ENCODE data around the gene SMIM22.

Gene SMIM22

GRCh38 chr16:4795828-4796572 is 831 bp downstream of the SMIM22 start:
- Histone ChIP-seq H3K9ac (no peak overlapping the region), H3K27me3 (ENCODE audit: insufficient read depth, low read depth) (no peaks in the 10 kb centered on the region), H3K4me2 (no peak overlapping the region), H2AFZ (ENCODE audit: low read depth) (no peak overlapping the region), H4K20me1 (ENCODE audit: insufficient read depth) (no peaks in the 10 kb centered on the region), H3K36me3 (ENCODE audit: insufficient read depth) (no peaks in the 10 kb centered on the region), H3K79me2 (ENCODE audit: insufficient read depth, low read depth) (no peaks in the 10 kb centered on the region), H3K27ac (no peak overlapping the region), H3K4me1 (ENCODE audit: low read depth, poor library complexity, severe bottlenecking) (peaks cover 2% of the 10 kb centered on the region), H3K4me3 (IDR thresholded peaks at IDR 0.05; ENCODE audit: insufficient read depth, low read depth, low read length) (no peak overlapping the region)
- no peak for TF ChIP-seq CTCF (conservative IDR thresholded peaks at IDR 0.05; ENCODE audit: low read depth, low read length)

GRCh38 chr16:4796982-4797804 is 2.0 kb downstream of the SMIM22 start:
- H2AFZ ChIP-seq (ENCODE audit: low read depth), result no peak overlapping the region
- H3K27me3 ChIP-seq (ENCODE audit: insufficient read depth, low read depth), result no peaks in the 10 kb centered on the region
- no peaks in the 10 kb centered on the region for H3K79me2 ChIP-seq (ENCODE audit: insufficient read depth, low read depth)
- no peaks in the 10 kb centered on the region for H4K20me1 ChIP-seq (ENCODE audit: insufficient read depth)
- TF ChIP-seq CTCF (conservative IDR thresholded peaks at IDR 0.05; ENCODE audit: low read depth, low read length), result no peak
- H3K4me1 ChIP-seq (ENCODE audit: low read depth, poor library complexity, severe bottlenecking), result peaks cover 9% of the 10 kb centered on the region
- H3K4me2 ChIP-seq, result no peak overlapping the region
- H3K4me3 ChIP-seq (IDR thresholded peaks at IDR 0.05; ENCODE audit: insufficient read depth, low read depth, low read length), result no peak overlapping the region
- H3K9ac ChIP-seq, result no peak overlapping the region
- H3K27ac ChIP-seq, result no peak overlapping the region
- H3K36me3 ChIP-seq (ENCODE audit: insufficient read depth), result no peaks in the 10 kb centered on the region

- no peaks in the 10 kb centered on the region for H4K20me1 ChIP-seq (ENCODE audit: insufficient read depth)
- no peaks in the 10 kb centered on the region for H3K79me2 ChIP-seq (ENCODE audit: insufficient read depth, low read depth)
- no peak for TF ChIP-seq CTCF (conservative IDR thresholded peaks at IDR 0.05; ENCODE audit: low read depth, low read length)
- H3K27ac ChIP-seq, result no peak overlapping the region
- no peaks in the 10 kb centered on the region for H3K36me3 ChIP-seq (ENCODE audit: insufficient read depth)
- H3K27me3 ChIP-seq (ENCODE audit: insufficient read depth, low read depth), result no peaks in the 10 kb centered on the region
- no peak overlapping the region for H2AFZ ChIP-seq (ENCODE audit: low read depth)
- H3K4me1 ChIP-seq (ENCODE audit: low read depth, poor library complexity, severe bottlenecking), result peaks cover 9% of the 10 kb centered on the region
- no peak overlapping the region for H3K9ac ChIP-seq
- H3K4me3 ChIP-seq (IDR thresholded peaks at IDR 0.05; ENCODE audit: insufficient read depth, low read depth, low read length), result no peak overlapping the region
- no peak overlapping the region for H3K4me2 ChIP-seq
Measured at GRCh38 chr16:4797805-4798252, 2.7 kb downstream of the SMIM22 start.

GRCh38 chr16:4798456-4798855 is 3.3 kb downstream of the SMIM22 start:
- H3K4me1 ChIP-seq (ENCODE audit: low read depth, poor library complexity, severe bottlenecking), result peaks cover 13% of the 10 kb centered on the region
- no peak for TF ChIP-seq CTCF (conservative IDR thresholded peaks at IDR 0.05; ENCODE audit: low read depth, low read length)
- H3K79me2 ChIP-seq (ENCODE audit: insufficient read depth, low read depth), result no peaks in the 10 kb centered on the region
- no peaks in the 10 kb centered on the region for H4K20me1 ChIP-seq (ENCODE audit: insufficient read depth)
- no peak overlapping the region for H2AFZ ChIP-seq (ENCODE audit: low read depth)
- no peaks in the 10 kb centered on the region for H3K27me3 ChIP-seq (ENCODE audit: insufficient read depth, low read depth)
- H3K4me3 ChIP-seq (IDR thresholded peaks at IDR 0.05; ENCODE audit: insufficient read depth, low read depth, low read length), result no peak overlapping the region
- no peaks in the 10 kb centered on the region for H3K36me3 ChIP-seq (ENCODE audit: insufficient read depth)
- H3K9ac ChIP-seq, result no peak overlapping the region
- no peak overlapping the region for H3K4me2 ChIP-seq
- no peak overlapping the region for H3K27ac ChIP-seq
